HCT116 (cell line): ENCODE results near the gene LSMEM2. TPM values are rescaled to one million over a fixed set of nuclear protein-coding genes. Genes with fewer than 3 reads are reported as not detected.

Experiments used
- ATAC-seq: fragments of 200-7000 bp; cut with Tn5 transposase; 2 replicates; pipeline ENCODE4 v1.9.1; 2020; ENCODE audit warnings: mild to moderate bottlenecking, moderate library complexity
- BruUV-seq: library from RNA; stranded (reverse); fragments of 400-500 nt; replicated peaks from 2 replicates; lab custom pipeline; 2021; lab: Mats Ljungman, UMichigan
- CTCF ChIA-PET: fragments of 300-600 bp; sonication (Branson Sonifier 250); formaldehyde crosslinking; loops from one replicate; lab custom pipeline; 2021; ENCODE audit warnings: antibody characterized with exemption; lab: Charles Lee
- POLR2A ChIA-PET: fragments of 300-600, 350-600 bp; sonication (Branson Sonifier 250); formaldehyde crosslinking; loops from one replicate; lab custom pipeline; 2021; ENCODE audit warnings: antibody characterized with exemption; lab: Charles Lee
- RAD21 ChIA-PET, 2 experiments: fragments of 300-600 bp; sonication (Branson Sonifier 250); formaldehyde crosslinking; loops; one replicate each; lab custom pipeline; 2023; ENCODE audit warnings: low total read pairs in 2 of 2; ENCODE audit not compliant: uncharacterized antibody in 2 of 2, unreplicated experiment in 2 of 2, low non-redundant PET in 1 of 2; lab: Charles Lee
- DNase-seq: peaks from one replicate; pipeline ENCODE4 v3.0.0-alpha.2; 2010; ENCODE audit warnings: low read depth, low spot score
- H2AFZ ChIP-seq: fragments of 200-600 bp; shearing (Covaris generic), sonication (generic); 2 replicates; pipeline ENCODE4 v1.6.1; 2017; ENCODE audit warnings: low read depth, mixed run types, mixed read lengths, antibody characterized with exemption, low read length; ENCODE audit not compliant: poor library complexity, severe bottlenecking
- H3K27ac ChIP-seq: 2 replicates; pipeline ENCODE4 v1.5.1; 2012; ENCODE audit warnings: low read depth, low read length
- H3K27me3 ChIP-seq: fragments of 200-600 bp; sonication (generic); 2 replicates; pipeline ENCODE4 v1.6.1; 2016; ENCODE audit warnings: mixed run types, low read length, mixed read lengths; ENCODE audit not compliant: insufficient read depth
- H3K36me3 ChIP-seq, 2 experiments: fragments of 200-500 bp in 1 of 2; fragments of 200-600 bp in 1 of 2; sonication (Bioruptor generic) in 1 of 2; sonication (generic) in 1 of 2; 2 replicates each; pipeline versions ENCODE4 v1.5.1 to v1.6.1; 2014 to 2016; ENCODE audit warnings: low read length in 2 of 2, inconsistent platforms in 1 of 2, mixed read lengths in 1 of 2, mixed run types in 1 of 2; ENCODE audit not compliant: insufficient read depth in 2 of 2, control insufficient read depth in 1 of 2
- H3K4me1 ChIP-seq, 2 experiments: fragments of 200-600 bp in 1 of 2; sonication (generic) in 1 of 2; 2 replicates each; pipeline versions ENCODE4 v1.5.1 to v1.6.1; 2012 to 2017; ENCODE audit warnings: low read length in 2 of 2, inconsistent platforms in 1 of 2, mild to moderate bottlenecking in 1 of 2, mixed read lengths in 1 of 2, mixed run types in 1 of 2, moderate library complexity in 1 of 2; ENCODE audit not compliant: insufficient read depth in 2 of 2, control insufficient read depth in 1 of 2
- H3K4me2 ChIP-seq: fragments of 200-600 bp; sonication (generic); 2 replicates; pipeline ENCODE4 v1.6.1; 2017; ENCODE audit warnings: mixed run types, low read length, mixed read lengths
- H3K4me3 ChIP-seq, 2 experiments: fragments of 200-600 bp in 1 of 2; sonication (generic) in 1 of 2; replicated peaks in 1 of 2; 2 replicates each; pipeline ENCODE4 v1.5.1; 2011 to 2016; ENCODE audit warnings: low read length in 2 of 2, control low read depth in 1 of 2, low read depth in 1 of 2, mild to moderate bottlenecking in 1 of 2, mixed read lengths in 1 of 2, mixed run types in 1 of 2
- H3K79me2 ChIP-seq: fragments of 200-600 bp; sonication (generic); 2 replicates; pipeline ENCODE4 v1.6.1; 2017; ENCODE audit warnings: mild to moderate bottlenecking, mixed run types, low read length, moderate library complexity, mixed read lengths; ENCODE audit not compliant: insufficient read depth
- H3K9ac ChIP-seq: fragments of 200-600 bp; sonication (generic); 2 replicates; pipeline ENCODE4 v1.6.1; 2016; ENCODE audit warnings: low read length, mixed read lengths
- H3K9me2 ChIP-seq: fragments of 200-600 bp; sonication (generic), shearing (Covaris generic); 2 replicates; pipeline ENCODE4 v1.6.1; 2017; ENCODE audit warnings: mixed run types, mild to moderate bottlenecking, moderate library complexity; ENCODE audit not compliant: insufficient read depth
- H3K9me3 ChIP-seq, 2 experiments: fragments of 200-500 bp in 1 of 2; fragments of 200-600 bp in 1 of 2; sonication (Bioruptor generic) in 1 of 2; sonication (generic) in 1 of 2; 2 replicates each; pipeline ENCODE4 v1.6.1; 2014 to 2017; ENCODE audit warnings: low read length in 2 of 2, mixed read lengths in 2 of 2, inconsistent platforms in 1 of 2, low read depth in 1 of 2, mild to moderate bottlenecking in 1 of 2, mixed run types in 1 of 2, moderate library complexity in 1 of 2; ENCODE audit not compliant: control insufficient read depth in 1 of 2, insufficient read depth in 1 of 2
- H4K20me1 ChIP-seq: fragments of 200-600 bp; sonication (generic), shearing (Covaris generic); 2 replicates; pipeline ENCODE4 v1.6.1; 2017; ENCODE audit warnings: mixed run types, mild to moderate bottlenecking, moderate library complexity; ENCODE audit not compliant: insufficient read depth
- CBX3 ChIP-seq: IDR thresholded peaks from 2 replicates; pipeline ENCODE4 v1.6.1; 2012; ENCODE audit warnings: low read depth
- EGR1 ChIP-seq: IDR thresholded peaks from 2 replicates; pipeline ENCODE4 v1.6.1; 2012; ENCODE audit warnings: low read depth
- ELF1 ChIP-seq: IDR thresholded peaks from 2 replicates; pipeline ENCODE4 v1.6.1; 2012; ENCODE audit warnings: low read depth, borderline replicate concordance
- EZH2 ChIP-seq: fragments of 200-600 bp; sonication (generic); IDR thresholded peaks from 2 replicates; pipeline ENCODE4 v1.6.1; 2017; ENCODE audit warnings: antibody characterized with exemption, mixed run types
- EZH2phosphoT487 ChIP-seq: fragments of 200-600 bp; IDR thresholded peaks from 2 replicates; pipeline ENCODE4 v1.6.1; 2018; ENCODE audit warnings: antibody characterized with exemption, borderline replicate concordance
- FOSL1 ChIP-seq: IDR thresholded peaks from 2 replicates; pipeline ENCODE4 v1.6.1; 2012; ENCODE audit warnings: low read depth
- JUND ChIP-seq: IDR thresholded peaks from 2 replicates; pipeline ENCODE4 v1.6.1; 2012
- POLR2A ChIP-seq: IDR thresholded peaks from 2 replicates; pipeline ENCODE4 v1.7.0; 2011; ENCODE audit warnings: borderline replicate concordance; ENCODE audit not compliant: insufficient read depth, insufficient read length; ENCODE audit errors: extremely low read depth
- POLR2AphosphoS5 ChIP-seq: IDR thresholded peaks from 2 replicates; pipeline ENCODE4 v1.6.1; 2011; ENCODE audit warnings: mild to moderate bottlenecking, low read depth, low read length, moderate library complexity
- RAD21 ChIP-seq: IDR thresholded peaks from 2 replicates; pipeline ENCODE4 v1.6.1; 2012; ENCODE audit warnings: low read depth, mild to moderate bottlenecking
- SIN3A ChIP-seq: IDR thresholded peaks from 2 replicates; pipeline ENCODE4 v1.6.1; 2012; ENCODE audit warnings: low read depth
- SP1 ChIP-seq: IDR thresholded peaks from 2 replicates; pipeline ENCODE4 v1.6.1; 2012; ENCODE audit warnings: low read depth
- SRF ChIP-seq: IDR thresholded peaks from 2 replicates; pipeline ENCODE4 v1.6.1; 2012; ENCODE audit warnings: low read depth
- YY1 ChIP-seq: IDR thresholded peaks from 2 replicates; pipeline ENCODE4 v1.6.1; 2011; ENCODE audit warnings: low read length, low read depth, moderate library complexity, mild to moderate bottlenecking; ENCODE audit not compliant: insufficient replicate concordance; ENCODE audit errors: extremely low read depth
- ZBTB33 ChIP-seq: IDR thresholded peaks from 2 replicates; pipeline ENCODE4 v1.6.1; 2011; ENCODE audit warnings: mild to moderate bottlenecking, low read length, moderate library complexity; ENCODE audit not compliant: insufficient replicate concordance; ENCODE audit errors: extremely low read depth
- ZFX ChIP-seq: fragments of 450-650 bp; IDR thresholded peaks from 2 replicates; pipeline ENCODE4 v1.6.1; 2017
- intact Hi-C: fragments of 100-400 bp; cut with micrococcal nuclease; formaldehyde crosslinking; loops from 2 replicates; pipeline ENCODE4 v1.10.0; 2022
- total RNA-seq: library from RNA; stranded (reverse); gene quantifications from one replicate; pipeline ENCODE4 v1.2.1, GENCODE V29; 2021; ENCODE audit not compliant: unreplicated experiment
- TF ChIP-seq, protein P1 (sequence below): IDR thresholded peaks from 2 replicates; pipeline ENCODE4 v1.6.1; 2012
- TF ChIP-seq, protein P2 (sequence below), 3 experiments: fragments of 200-600 bp in 1 of 3; sonication (generic) in 1 of 3; IDR thresholded peaks in 2 of 3; conservative IDR thresholded peaks in 1 of 3; 2 replicates each; pipeline ENCODE4 v1.5.1; 2012 to 2017; ENCODE audit warnings: low read depth in 2 of 3, low read length in 2 of 3, antibody characterized with exemption in 1 of 3, borderline replicate concordance in 1 of 3, control low read depth in 1 of 3, mild to moderate bottlenecking in 1 of 3, mixed read lengths in 1 of 3, mixed run types in 1 of 3, moderate library complexity in 1 of 3; ENCODE audit not compliant: insufficient read depth in 1 of 3
- TF ChIP-seq, protein P3 (sequence below): IDR thresholded peaks from 2 replicates; pipeline ENCODE4 v1.6.1; 2012; ENCODE audit warnings: low read depth

Gene LSMEM2
- total RNA-seq, 1 experiment from 2014 or later = not detected

- RAD21 ChIA-PET = interaction anchor here (0.7 to 1.7 kb wide), 3 partner anchors 21 to 60 kb away, joined by 4 to 5 read pairs (median 4); partner anchors contain the start of genes HYAL3 (in 1 of the 2), IFRD2 (in 1 of the 2) and NAA80 (in 1 of the 2)
- Histone ChIP-seq H3K9me3 (no peaks in the 10 kb centered on the region), H3K27ac (peak overlapping the region; percentile 93), H3K4me2 (peak overlapping the region; percentile 92), H3K9ac (peak overlapping the region; percentile 88), H3K36me3 (peaks cover 9 to 27% of the 10 kb centered on the region in 2 experiments; a peak in 2 of 4 replicates), H2AFZ (no peak overlapping the region), H3K4me1 (peaks cover 56 to 83% of the 10 kb centered on the region in 2 experiments), H3K4me3 (peak overlapping the region; percentile 64 to 92), H3K79me2 (peaks cover 47% of the 10 kb centered on the region), H3K27me3 (no peaks in the 10 kb centered on the region), H3K9me2 (no peaks in the 10 kb centered on the region), H4K20me1 (no peaks in the 10 kb centered on the region)
- DNase-seq = no peak
- peak; percentile 43 for ATAC-seq
- CTCF ChIA-PET = interaction anchor here (0.6 to 1.4 kb wide), 12 partner anchors 15 to 1291 kb away, joined by 3 to 11 read pairs (median 4); partner anchors contain the start of genes HYAL1, HYAL3, IFRD2 and NAA80
- TF ChIP-seq EZH2 (no peak), JUND (no peak), ZBTB33 (no peak), YY1 (no peak), POLR2A (no peak), FOSL1 (no peak), POLR2AphosphoS5 (no peak; the same call in 1 of the 2 replicates), EGR1 (no peak), ELF1 (no peak), RAD21 (no peak), SRF (no peak), EZH2phosphoT487 (no peak), SP1 (no peak), ZFX (no peak), CBX3 (no peak), SIN3A (no peak)
- TF ChIP-seq, protein P1, sequence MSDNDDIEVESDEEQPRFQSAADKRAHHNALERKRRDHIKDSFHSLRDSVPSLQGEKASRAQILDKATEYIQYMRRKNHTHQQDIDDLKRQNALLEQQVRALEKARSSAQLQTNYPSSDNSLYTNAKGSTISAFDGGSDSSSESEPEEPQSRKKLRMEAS = no peak
- TF ChIP-seq, protein P2, sequence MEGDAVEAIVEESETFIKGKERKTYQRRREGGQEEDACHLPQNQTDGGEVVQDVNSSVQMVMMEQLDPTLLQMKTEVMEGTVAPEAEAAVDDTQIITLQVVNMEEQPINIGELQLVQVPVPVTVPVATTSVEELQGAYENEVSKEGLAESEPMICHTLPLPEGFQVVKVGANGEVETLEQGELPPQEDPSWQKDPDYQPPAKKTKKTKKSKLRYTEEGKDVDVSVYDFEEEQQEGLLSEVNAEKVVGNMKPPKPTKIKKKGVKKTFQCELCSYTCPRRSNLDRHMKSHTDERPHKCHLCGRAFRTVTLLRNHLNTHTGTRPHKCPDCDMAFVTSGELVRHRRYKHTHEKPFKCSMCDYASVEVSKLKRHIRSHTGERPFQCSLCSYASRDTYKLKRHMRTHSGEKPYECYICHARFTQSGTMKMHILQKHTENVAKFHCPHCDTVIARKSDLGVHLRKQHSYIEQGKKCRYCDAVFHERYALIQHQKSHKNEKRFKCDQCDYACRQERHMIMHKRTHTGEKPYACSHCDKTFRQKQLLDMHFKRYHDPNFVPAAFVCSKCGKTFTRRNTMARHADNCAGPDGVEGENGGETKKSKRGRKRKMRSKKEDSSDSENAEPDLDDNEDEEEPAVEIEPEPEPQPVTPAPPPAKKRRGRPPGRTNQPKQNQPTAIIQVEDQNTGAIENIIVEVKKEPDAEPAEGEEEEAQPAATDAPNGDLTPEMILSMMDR (IDR thresholded peaks at IDR 0.05 in 2 of 3, conservative IDR thresholded peaks at IDR 0.05 in 1 of 3; ENCODE audit: borderline replicate concordance in 1 of 3, insufficient read depth in 1 of 3, low read depth in 2 of 3, low read length in 2 of 3) = no peak
- TF ChIP-seq, protein P3, sequence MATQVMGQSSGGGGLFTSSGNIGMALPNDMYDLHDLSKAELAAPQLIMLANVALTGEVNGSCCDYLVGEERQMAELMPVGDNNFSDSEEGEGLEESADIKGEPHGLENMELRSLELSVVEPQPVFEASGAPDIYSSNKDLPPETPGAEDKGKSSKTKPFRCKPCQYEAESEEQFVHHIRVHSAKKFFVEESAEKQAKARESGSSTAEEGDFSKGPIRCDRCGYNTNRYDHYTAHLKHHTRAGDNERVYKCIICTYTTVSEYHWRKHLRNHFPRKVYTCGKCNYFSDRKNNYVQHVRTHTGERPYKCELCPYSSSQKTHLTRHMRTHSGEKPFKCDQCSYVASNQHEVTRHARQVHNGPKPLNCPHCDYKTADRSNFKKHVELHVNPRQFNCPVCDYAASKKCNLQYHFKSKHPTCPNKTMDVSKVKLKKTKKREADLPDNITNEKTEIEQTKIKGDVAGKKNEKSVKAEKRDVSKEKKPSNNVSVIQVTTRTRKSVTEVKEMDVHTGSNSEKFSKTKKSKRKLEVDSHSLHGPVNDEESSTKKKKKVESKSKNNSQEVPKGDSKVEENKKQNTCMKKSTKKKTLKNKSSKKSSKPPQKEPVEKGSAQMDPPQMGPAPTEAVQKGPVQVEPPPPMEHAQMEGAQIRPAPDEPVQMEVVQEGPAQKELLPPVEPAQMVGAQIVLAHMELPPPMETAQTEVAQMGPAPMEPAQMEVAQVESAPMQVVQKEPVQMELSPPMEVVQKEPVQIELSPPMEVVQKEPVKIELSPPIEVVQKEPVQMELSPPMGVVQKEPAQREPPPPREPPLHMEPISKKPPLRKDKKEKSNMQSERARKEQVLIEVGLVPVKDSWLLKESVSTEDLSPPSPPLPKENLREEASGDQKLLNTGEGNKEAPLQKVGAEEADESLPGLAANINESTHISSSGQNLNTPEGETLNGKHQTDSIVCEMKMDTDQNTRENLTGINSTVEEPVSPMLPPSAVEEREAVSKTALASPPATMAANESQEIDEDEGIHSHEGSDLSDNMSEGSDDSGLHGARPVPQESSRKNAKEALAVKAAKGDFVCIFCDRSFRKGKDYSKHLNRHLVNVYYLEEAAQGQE = no peak
- POLR2A ChIA-PET = interaction anchor here (0.6 to 1.9 kb wide), 2 partner anchors 29 to 182 kb away, joined by 3 to 4 read pairs; partner anchors contain the start of gene IFRD2
- no TSS peak for BruUV-seq
- intact Hi-C loops = no loop called here
Measured at GRCh38 chr3:50320853-50321335, 42.0 kb downstream of the LSMEM2 start.
